ENCODE results near the gene SLC15A2.

SLC15A2 gene

GRCh38 chr3:121913305-121913990 lies 19.2 kb downstream of the SLC15A2 start:
- Histone ChIP-seq H3K27ac (no peak overlapping the region), H3K27me3 (no peaks in the 10 kb centered on the region), H3K4me1 (no peaks in the 10 kb centered on the region), H3K36me3 (no peaks in the 10 kb centered on the region), H3K4me3 (no peak overlapping the region), H3K9me3 (no peaks in the 10 kb centered on the region)
- intact Hi-C loops (cut with DNase I; ENCODE audit: low total_unique reads), result no loop called here
- no peak for DNase-seq
- no peak for TF ChIP-seq CTCF (IDR thresholded peaks at IDR 0.05)

- intact Hi-C loops (cut with DNase I; ENCODE audit: low total_unique reads), result no loop called here
- TF ChIP-seq CTCF (IDR thresholded peaks at IDR 0.05), result no peak
- DNase-seq, result no peak
- Histone ChIP-seq H3K4me3 (no peak overlapping the region), H3K27ac (peak overlapping the region in 1 of 2 donors; percentile 33), H3K9me3 (no peaks in the 10 kb centered on the region), H3K4me1 (no peaks in the 10 kb centered on the region), H3K36me3 (no peaks in the 10 kb centered on the region), H3K27me3 (no peaks in the 10 kb centered on the region)
Measured at GRCh38 chr3:121914081-121914998, 20.1 kb downstream of the SLC15A2 start.

- no peaks in the 10 kb centered on the region for H3K4me1 ChIP-seq
- H3K4me3 ChIP-seq, result no peak overlapping the region
- no peaks in the 10 kb centered on the region for H3K36me3 ChIP-seq
- intact Hi-C loops (cut with DNase I; ENCODE audit: low total_unique reads), result no loop called here
- DNase-seq, result no peak
- no peaks in the 10 kb centered on the region for H3K27me3 ChIP-seq
- no peaks in the 10 kb centered on the region for H3K9me3 ChIP-seq
- H3K27ac ChIP-seq, result no peak overlapping the region
- no peak for TF ChIP-seq CTCF (IDR thresholded peaks at IDR 0.05)
Measured at GRCh38 chr3:121916189-121916588, 22.0 kb downstream of the SLC15A2 start.

- Histone ChIP-seq H3K27ac (no peak overlapping the region), H3K27me3 (no peaks in the 10 kb centered on the region), H3K4me1 (no peaks in the 10 kb centered on the region), H3K9me3 (no peaks in the 10 kb centered on the region), H3K36me3 (no peaks in the 10 kb centered on the region), H3K4me3 (no peak overlapping the region)
- intact Hi-C loops (cut with DNase I; ENCODE audit: low total_unique reads), result no loop called here
- no peak for TF ChIP-seq CTCF (IDR thresholded peaks at IDR 0.05)
- no peak for DNase-seq
Measured at GRCh38 chr3:121918779-121919483, 24.7 kb downstream of the SLC15A2 start.

- no peak overlapping the region for H3K4me3 ChIP-seq
- DNase-seq, result no peak
- intact Hi-C loops (cut with DNase I; ENCODE audit: low total_unique reads), result no loop called here
- peaks cover 0 to 3% (median 0%) of the 10 kb centered on the region in 3 donors for H3K36me3 ChIP-seq
- H3K9me3 ChIP-seq, result no peaks in the 10 kb centered on the region
- H3K4me1 ChIP-seq, result no peaks in the 10 kb centered on the region
- no peak for TF ChIP-seq CTCF (IDR thresholded peaks at IDR 0.05)
- no peaks in the 10 kb centered on the region for H3K27me3 ChIP-seq
- no peak overlapping the region for H3K27ac ChIP-seq
Measured at GRCh38 chr3:121924734-121925133, 30.5 kb downstream of the SLC15A2 start.

All from tibial artery (tissue), 4 donors.